HepG2 (cell line): ENCODE results near the gene JCAD.

Experiments
- ARNT ChIP-seq: fragments of 450-650 bp; IDR thresholded peaks from 2 replicates; pipeline ENCODE4 v1.6.1; 2017
- BHLHE40 ChIP-seq: IDR thresholded peaks from 2 replicates; pipeline ENCODE4 v1.6.1; 2011; ENCODE audit warnings: low read length, improper control_type of control experiment
- GABPB1 ChIP-seq: IDR thresholded peaks from 2 replicates; pipeline ENCODE4 v1.6.1; 2016; ENCODE audit warnings: mild to moderate bottlenecking, missing genetic modification reagents, moderate library complexity, missing compliant biosample characterization
- MTA3 ChIP-seq: sonication (generic); formaldehyde crosslinking; IDR thresholded peaks from 2 replicates; pipeline ENCODE4 v1.4.0; 2020; ENCODE audit warnings: missing genetic modification reagents
- ZNF10 ChIP-seq: sonication (generic); formaldehyde crosslinking; IDR thresholded peaks from 2 replicates; pipeline ENCODE4 v1.4.0; 2020; ENCODE audit warnings: mild to moderate bottlenecking, low read depth, missing genetic modification reagents, borderline replicate concordance
- ZNF235 ChIP-seq: sonication (generic); formaldehyde crosslinking; IDR thresholded peaks from 2 replicates; pipeline ENCODE4 v1.8.1; 2023; ENCODE audit warnings: mild to moderate bottlenecking, missing genetic modification reagents, borderline replicate concordance
- TF ChIP-seq, protein P1 (sequence below), 2 experiments: IDR thresholded peaks; 2 replicates each; pipeline ENCODE4 v1.6.1; 2011 to 2012; ENCODE audit warnings: low read length in 2 of 2, borderline replicate concordance in 1 of 2, low read depth in 1 of 2, mild to moderate bottlenecking in 1 of 2, moderate library complexity in 1 of 2

DNA sequence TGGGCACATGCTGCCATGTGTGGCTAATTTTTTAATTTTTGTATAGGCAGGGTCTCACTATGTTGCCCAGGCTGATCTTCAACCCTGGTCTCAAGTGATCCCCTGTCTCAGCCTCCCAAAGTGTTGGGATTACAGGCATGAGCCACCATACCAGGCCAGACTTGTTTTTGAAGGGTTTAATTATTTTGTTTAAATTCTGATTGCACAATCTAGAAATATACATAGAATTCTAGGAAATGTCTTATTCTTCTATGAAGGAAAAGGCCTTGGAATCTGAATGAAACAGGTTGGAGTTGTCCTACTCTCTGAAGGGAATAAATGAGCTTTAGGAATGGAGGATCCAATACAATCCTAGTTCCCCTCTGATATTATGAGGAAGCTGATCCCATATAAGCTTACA is 15.5 kb upstream of the JCAD start:
- TF ChIP-seq, protein P1, sequence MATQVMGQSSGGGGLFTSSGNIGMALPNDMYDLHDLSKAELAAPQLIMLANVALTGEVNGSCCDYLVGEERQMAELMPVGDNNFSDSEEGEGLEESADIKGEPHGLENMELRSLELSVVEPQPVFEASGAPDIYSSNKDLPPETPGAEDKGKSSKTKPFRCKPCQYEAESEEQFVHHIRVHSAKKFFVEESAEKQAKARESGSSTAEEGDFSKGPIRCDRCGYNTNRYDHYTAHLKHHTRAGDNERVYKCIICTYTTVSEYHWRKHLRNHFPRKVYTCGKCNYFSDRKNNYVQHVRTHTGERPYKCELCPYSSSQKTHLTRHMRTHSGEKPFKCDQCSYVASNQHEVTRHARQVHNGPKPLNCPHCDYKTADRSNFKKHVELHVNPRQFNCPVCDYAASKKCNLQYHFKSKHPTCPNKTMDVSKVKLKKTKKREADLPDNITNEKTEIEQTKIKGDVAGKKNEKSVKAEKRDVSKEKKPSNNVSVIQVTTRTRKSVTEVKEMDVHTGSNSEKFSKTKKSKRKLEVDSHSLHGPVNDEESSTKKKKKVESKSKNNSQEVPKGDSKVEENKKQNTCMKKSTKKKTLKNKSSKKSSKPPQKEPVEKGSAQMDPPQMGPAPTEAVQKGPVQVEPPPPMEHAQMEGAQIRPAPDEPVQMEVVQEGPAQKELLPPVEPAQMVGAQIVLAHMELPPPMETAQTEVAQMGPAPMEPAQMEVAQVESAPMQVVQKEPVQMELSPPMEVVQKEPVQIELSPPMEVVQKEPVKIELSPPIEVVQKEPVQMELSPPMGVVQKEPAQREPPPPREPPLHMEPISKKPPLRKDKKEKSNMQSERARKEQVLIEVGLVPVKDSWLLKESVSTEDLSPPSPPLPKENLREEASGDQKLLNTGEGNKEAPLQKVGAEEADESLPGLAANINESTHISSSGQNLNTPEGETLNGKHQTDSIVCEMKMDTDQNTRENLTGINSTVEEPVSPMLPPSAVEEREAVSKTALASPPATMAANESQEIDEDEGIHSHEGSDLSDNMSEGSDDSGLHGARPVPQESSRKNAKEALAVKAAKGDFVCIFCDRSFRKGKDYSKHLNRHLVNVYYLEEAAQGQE (IDR thresholded peaks at IDR 0.05; ENCODE audit: borderline replicate concordance in 1 of 2, low read depth in 1 of 2, low read length in 2 of 2) = no peak
- TF ChIP-seq BHLHE40 (no peak), MTA3 (no peak), GABPB1 (CRISPR knock-in tag) (no peak), ARNT (no peak), ZNF10 (CRISPR knock-in tag) (no peak), ZNF235 (CRISPR knock-in tag) (no peak)
